GM23248 (cell line): ENCODE measurements around the gene TARS1.

Source experiments
- EZH2 ChIP-seq: fragments of 200-600 bp; sonication (generic); IDR thresholded peaks from 2 replicates; pipeline ENCODE4 v1.6.1; 2018; ENCODE audit warnings: antibody characterized with exemption, mild to moderate bottlenecking; ENCODE audit not compliant: insufficient read depth, poor library complexity, severe bottlenecking
- EZH2phosphoT487 ChIP-seq: fragments of 200-600 bp; sonication (generic); IDR thresholded peaks from 2 replicates; pipeline ENCODE4 v1.6.1; 2018; ENCODE audit warnings: antibody characterized with exemption, moderate library complexity, mild to moderate bottlenecking, low read depth; ENCODE audit not compliant: insufficient read depth

GRCh38 chr5:33445798-33446197 is 5.0 kb downstream of the TARS1 start:
- TF ChIP-seq EZH2phosphoT487 (no peak), EZH2 (no peak)
